Measurements from ENCODE around the gene LTBP3.

The LTBP3 gene

DNA sequence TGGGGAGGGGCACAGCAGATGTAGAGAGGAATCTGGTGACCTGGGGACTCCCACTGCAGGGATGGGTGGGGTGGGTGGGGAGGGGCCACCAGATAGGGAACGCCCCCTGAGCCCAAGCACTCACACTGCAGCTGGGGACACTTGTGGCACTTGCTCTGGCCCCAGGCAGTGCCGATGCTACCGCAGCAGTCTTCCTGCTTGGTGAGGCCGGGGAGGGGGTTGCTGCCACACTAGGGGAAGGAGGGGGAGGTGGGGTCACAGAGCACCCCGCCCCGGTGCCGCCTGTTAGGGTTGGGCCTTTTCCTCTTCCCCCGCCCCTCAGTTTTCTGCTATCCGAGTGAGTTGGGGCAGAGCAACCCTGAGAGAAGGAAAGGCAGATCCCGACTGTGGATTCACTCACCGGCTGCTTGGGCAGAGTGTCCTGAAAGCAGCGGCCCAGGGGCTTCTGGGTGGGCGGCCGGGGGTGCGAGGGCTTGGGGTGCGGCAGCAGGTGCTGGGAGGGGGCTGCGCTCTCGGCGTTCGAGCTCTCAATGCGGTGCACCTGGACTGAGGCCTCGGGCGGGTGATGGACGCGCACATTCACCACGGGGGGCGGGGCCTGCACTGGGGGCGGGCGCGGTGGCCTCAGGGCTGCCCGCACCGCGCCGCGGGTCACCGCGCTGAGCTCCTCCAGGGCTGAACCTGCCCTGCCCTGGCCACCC, 4.7 kb downstream of the LTBP3 start:
- DNase-seq, result peak; percentile 67

DNA sequence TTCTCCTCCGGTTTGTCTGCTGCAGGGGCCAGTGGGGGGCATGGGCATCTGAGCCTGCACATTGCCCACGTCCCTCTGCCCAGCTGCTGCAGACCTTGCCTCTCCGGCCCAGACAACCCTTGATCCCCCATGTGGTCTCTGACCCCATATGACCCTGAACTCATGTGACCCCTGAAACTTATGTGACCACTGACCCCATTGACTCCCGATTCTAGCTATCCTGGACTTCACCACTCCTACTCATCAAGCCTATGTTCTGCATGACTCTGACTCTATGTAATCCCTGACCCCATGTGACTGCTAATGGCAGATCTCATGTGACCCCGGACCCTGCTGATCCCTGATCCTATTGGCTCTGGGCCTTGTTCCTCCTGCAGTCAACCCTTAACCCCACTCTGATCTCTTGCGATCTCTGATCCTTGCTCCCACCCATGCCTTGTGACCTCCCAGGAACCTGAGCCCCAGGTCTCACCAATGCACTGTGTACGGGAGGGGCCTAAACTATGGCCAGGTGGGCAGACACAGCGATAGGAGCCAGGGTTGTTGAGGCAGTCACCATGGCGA, 5.7 kb downstream of the LTBP3 start:
- no peak for DNase-seq

DNA sequence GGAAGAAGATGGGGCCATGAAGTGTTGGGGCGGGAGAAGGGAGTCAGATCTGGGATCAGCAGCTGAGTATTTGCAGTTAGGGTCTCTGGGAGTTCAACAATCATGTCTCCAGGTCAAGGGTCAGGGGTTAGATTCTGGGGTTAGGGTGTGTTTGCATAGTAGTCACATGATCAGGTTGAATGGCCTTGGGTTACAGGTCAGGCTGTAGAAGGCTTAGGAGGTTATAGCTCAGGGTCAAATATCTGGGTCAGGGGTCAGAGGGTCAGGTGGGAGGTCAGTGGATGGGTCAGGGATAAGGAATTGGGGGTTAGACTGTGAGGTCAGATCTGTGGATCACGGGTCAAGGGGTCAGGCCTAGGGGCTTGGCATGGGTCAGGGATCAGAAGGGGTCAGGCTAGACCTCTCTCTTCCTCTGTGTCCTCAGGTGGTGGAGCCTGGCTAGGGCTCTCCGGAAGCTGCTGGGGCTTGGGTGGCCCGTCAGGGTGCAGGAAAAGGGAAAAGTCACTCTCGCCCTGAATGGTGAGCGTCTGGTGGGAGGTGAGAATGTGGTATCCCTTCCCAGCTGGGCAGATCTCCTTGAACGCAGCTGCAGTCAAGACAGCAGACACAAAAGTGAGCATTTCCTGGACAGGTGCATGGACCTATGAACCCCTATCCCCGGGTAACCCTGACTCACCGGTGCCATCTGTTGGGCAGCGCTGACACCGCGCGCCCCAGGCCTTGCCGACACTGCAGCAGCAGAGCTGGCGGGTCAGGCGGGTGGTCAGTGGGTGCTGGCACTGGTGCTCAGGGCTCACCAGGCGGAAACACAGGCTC, 6.4 kb downstream of the LTBP3 start:
- peak; percentile 22 for DNase-seq

DNA sequence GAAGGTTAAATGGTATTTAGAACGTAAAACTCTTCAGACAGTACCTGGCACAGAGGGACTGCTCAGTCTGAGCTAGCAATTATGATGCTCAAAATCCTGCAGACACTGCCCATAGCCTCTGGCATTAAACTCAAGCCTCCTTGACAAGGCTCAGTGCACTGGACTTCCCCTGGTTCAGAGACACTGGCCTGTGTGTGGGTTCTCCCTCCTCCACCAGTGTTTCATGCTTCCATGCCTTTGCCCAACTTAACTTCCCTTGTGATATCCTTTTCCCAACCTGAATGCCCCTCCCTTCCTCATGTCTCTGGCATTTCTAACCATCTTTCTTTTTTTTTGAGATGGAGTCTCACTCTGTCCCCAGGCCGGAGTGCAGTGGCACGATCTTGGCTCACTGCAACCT, 9.1 kb downstream of the LTBP3 start:
- DNase-seq, result no peak

DNA sequence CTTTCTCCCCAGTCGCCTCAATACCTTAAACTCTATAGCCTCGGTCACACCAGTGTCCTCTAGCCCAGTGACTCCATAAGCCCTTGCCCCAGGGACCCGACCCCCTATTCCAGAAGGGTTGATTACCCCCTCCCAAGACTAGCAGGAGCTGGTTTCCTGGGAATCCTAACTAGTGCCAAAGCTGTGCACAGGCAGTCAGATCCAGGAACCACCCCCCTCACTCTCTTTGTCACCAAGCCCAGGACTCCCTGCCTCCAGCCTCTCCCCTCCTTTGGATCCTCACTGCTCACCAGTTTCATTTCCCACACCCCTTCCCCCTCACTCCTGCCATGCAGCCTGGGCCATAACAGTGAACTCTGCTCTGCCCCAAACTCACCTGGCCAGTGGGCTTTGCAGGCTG, 9.8 kb downstream of the LTBP3 start:
- DNase-seq, result no peak

DNA sequence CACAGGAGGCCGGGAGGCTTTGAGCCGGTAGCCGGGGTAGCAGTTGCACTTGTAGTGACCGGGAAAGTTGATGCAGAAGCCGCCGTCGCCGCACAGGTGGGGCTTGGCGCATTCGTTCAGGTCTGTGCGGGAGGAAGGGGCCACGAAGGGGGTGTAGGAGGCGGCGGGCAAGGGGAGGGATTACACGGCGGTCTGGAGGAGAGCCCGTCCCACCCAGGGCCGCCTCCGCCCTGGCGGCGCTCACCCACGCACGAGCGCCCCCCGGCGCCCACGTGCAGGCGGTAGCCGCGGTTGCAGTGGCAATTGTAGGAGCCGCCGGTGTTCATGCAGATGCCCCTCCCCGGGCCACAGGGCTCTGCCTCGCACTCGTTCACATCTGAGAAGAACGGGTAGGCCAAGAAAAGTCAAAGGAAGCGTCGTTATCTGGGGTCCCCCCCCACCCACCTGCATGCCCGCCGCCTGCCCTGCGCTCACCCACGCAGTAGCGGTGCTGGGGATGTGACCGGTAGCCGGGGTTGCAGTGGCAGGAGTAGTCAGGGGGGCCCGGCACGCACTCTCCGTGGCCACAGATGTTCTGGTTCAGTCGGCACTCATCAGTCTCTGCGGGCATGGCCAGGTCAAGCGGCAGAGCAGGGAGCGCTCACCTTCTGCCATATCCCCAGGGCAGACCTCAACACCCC, 10.6 kb downstream of the LTBP3 start:
- no peak for DNase-seq

DNA sequence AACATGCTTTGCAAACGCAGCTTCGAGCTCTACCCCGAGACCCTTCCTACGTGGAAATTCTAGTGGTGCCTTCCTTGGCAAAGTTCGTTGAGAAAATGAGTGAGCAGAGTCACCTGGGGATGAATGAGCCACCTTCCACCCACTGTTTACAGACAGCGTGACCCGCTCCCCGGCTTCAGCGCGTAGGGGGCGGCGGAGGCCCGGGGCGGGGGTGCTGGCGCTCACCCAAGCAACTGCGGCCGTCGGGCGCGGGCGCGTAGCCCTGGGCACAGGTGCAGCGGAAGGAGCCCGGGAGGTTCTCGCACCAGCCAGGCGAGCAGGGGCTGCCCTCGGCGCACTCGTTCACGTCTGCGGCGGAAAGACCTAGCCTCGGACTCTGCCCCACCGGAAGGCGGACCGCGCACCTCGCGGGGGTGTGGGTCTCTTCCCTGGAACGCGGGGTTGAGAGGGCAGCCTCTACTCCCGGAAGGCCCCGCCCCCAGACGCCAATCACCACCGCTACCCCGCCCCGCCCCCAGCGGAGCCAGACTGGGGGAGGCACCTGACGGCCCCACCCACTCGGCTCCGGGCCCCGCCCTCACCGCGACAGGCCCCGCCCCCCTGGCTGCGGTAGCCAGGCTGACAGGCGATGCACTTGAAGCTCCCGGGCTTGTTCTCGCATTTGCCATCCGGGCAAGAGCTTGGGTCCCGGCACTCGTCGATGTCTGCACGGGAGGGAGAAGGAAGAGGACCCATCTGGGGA, 11.8 kb downstream of the LTBP3 start:
- peak; percentile 98 for DNase-seq

DNA sequence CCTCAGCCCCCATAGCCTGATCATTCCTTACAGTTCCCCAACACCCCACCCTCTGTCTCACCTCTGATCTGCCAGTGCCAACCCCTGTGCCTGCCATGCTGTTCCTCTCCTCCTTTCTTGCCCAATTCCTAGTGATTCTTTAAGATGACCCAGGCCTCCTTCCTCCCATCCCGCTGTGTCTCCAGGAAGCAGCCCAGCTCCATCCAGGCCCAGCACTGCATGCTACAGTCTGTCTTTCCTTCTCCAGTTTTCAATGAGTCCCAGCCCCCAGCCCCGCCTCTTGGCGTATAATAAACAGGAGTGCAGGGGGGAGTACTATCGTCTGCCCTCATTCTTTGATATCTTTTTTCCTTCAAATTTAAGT, 12.3 kb downstream of the LTBP3 start:
- no peak for DNase-seq

DNA sequence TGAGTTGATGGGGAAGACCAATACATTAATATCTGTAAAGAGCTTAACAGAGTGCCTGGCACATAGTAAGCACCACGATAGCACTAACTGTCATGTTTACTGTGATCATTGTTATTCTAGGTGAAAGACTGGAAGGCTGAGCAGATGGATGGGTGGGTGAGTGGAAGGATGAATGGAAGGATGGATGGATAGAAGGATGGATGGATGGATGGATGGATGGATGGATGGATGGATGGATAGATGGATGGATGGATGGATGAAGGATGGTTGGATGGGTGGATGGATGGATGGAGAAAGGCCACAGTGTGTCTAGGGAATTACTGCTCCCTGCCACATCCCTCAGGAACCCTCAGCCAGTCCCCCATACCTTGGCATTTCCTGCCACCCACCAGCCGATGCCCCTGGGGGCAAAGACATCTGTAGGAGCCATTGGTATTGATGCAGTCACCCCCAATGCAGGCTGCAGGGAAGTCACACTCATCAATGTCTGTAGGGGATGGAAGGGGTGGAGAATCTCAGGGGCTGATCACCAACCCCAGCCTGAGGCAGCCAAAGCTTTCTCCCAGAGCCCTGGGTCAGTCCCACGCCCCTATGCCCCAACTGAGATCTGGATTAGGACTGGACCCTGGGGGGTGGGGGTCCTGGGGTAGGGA, 15.3 kb downstream of the LTBP3 start:
- no peak for DNase-seq

DNA sequence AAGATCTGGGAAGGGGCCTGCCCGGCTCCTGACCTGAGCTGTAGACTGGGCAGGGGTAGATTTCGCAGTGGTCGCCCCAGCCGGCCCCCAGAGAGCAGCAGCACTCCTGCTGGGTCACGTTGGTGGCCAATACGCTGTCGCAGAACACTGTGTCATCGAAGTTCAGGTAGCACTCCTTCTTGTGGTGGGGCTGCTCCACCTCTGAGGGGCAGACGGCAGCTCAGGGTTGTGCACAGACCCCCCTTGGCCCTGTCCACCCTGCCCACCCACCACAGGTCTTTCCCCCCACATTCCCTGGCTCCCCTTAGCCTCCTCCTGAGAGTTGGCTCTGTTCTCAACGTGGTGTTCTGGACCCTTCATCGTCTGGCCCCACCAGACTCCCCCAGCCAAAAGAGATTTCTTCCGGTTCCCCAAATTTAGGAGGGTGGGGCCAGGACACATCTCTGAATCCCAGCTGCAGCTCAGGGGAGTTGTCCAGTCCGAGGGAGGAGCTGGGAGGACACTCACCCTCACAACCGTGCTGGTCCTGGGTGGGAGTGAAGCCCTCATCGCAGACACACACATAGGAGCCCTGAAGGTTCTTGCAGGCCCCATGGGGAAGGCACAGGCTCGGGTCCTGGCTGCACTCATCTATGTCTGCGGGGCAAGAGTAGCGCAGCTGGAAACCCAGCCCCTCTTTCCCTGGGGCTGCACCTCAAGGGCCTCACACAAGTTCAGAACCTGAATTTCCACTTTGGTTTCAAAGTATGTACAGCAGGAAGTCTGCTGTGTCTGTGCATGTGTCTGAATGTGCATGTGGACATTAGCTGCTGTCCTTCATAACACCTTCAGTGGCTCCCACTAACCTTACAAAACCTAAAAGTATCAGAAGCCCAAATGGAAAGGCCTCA, 16.8 kb downstream of the LTBP3 start:
- DNase-seq, result no peak

DNA sequence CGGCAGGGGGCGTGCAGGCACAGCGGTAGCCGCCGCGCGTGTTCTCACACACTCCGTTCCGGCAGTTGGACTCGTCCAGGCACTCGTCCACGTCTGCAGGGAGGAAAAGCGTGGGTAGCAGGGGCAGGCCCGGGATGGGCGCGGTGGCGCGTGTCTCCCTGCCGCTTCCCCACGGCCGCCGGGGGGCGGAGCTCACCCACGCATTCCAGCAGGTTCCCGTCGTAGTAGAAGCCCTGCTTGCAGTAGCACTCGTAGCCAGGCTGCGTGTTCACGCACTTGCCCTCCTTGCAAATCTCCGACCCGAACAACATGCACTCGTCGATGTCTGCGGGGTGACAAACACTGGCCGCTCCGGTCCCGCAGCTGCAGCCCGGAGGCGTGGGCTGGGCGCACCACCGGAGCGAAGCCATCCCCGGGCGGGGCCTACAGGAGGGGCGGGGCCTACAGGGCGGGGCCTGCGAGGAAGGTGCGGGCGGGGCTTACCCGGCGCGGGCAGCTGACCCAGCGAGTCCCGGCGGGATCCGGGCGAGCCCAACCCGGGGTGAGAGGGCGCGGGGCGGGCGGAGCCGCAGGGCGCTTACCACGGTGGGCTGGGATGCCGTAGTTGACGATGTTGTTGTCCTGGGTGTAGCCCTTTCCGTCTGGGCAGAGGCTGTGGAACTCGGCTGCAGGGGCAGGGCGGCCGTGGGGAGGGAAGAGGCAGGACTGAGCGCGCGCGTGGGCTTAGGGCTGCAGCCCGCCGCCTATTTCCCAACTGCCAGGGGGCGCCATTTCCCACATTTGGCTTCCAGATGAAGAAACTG, 17.7 kb downstream of the LTBP3 start:
- peak; percentile 81 for DNase-seq

DNA sequence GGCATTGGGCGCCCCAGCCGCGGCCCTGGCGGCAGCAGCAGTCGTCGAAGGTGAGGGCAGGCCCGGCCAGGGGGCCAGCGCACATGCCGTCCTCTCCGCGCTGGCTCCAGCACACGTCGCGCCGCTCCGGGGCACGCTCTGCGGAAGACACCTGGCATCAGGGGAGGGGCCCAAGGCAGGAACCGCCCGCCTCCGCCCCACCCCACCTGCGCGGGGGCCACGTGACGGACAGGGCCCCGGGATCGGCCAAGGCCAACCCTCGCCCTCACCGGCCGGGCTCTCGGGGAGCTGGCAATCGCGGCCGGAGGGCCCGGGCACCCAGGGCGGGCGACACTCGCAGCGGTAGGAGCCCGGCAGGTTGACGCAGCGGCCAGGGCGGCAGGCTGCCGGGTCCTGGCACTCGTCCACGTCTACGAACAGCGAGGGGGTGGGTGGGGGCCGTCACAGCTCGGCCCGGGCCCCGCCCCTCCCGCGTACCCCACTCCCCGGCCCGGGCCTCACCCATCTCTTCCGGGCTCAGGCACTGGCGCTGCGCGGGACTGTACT, 18.3 kb downstream of the LTBP3 start:
- DNase-seq, result no peak

DNA sequence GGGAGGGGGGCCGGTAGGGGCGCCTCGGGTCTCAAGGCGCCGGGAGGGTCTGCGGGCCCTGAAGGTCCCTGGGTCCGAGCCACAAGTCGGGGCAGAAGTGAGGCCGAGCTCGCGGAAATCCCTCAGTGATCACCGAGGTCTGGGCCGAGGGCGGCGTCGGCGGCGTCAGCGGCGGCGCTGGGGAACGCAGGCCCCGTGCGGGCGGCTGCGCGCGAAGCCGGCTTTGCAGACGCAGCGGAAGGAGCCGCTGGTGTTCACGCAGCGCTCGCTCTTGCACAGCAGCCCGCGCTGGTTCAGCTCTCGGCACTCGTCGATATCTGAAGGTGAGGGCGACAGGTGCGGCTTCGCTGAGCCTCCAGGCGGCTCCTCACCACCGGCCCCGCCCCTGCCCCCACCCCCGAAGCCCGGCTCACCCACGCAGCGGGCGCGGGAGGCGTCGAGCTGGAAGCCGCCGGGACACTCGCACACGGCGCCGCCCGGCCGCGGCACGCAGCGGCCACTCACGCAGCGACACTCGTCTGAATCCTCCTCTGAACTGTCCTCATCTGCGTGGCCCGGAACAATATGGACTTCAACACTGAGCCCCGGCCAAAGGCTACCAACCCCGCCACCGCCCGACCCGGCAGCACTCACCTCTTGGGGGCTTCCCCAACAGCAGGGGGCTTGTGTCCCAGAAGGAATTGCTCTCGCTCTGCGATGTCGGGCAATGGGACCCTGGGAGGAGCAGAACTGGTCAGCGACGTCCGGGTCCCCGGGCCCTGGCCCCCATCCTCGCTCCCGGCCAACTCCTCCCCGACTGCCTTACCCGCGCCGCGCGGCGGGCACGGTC, 19.0 kb downstream of the LTBP3 start:
- no peak for DNase-seq

DNA sequence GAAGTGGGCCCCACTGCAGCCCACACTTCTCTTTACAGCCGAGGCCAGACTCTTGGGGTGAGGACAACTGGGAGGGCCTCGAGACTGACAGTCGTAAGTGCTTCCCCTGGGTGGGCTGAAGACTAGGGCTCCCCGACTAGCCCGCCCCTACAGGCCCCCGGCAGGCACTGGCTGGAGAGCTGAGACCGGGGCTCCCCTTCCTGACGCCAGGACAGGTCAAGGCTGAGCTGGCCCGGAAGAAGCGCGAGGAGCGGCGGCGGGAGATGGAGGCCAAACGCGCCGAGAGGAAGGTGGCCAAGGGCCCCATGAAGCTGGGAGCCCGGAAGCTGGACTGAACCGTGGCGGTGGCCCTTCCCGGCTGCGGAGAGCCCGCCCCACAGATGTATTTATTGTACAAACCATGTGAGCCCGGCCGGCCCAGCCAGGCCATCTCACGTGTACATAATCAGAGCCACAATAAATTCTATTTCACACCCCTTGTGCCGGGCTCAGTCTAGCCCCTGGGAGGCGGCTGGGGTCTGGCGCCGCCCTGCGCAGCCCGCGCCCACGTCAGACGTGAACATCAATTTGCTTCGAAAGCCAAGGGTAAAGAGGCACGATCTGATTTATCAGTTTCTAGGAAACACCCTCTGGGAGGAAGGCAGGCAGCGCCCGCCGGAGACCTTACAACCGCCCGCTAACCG, 19.8 kb downstream of the LTBP3 start:
- DNase-seq, result no peak

DNA sequence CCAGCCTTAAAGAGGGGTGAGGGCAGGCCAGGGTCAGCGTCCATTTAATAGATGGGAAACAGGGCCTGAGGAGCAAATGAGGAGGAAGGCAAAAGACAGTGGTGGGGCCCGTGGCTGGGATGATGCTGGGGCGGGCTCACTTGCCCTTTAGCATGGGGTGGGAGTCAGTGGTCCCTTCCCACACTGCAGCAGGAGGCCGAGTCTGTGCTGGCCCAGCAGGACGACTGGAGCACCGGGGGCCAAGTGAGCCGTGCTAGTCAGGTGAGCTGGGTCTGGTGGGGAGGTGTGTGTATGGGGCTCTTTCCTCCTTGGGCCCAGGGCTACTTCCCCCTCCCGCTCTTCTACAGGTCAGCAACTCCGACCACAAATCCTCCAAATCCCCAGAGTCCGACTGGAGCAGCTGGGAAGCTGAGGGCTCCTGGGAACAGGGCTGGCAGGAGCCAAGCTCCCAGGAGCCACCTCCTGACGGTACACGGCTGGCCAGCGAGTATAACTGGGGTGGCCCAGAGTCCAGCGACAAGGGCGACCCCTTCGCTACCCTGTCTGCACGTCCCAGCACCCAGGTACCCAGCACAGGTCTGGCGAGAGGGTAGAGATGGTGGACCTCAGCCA, 20.4 kb downstream of the LTBP3 start:
- no peak for DNase-seq

DNA sequence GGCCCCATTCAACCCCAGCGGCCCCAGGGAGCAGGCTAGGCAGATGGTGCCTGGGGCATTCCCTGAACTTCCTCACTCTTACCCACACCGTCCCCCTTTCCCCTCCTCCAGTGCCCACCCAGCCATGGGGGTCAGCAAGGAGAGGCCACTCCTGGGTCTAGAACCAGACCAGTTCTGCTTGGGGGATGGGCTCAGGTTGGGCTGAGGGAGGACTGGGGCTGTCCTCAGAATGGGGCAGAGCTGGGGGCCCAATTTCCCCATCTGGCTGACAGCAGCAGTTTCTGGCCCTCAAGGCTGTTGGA, 20.9 kb downstream of the LTBP3 start:
- DNase-seq, result no peak

DNA sequence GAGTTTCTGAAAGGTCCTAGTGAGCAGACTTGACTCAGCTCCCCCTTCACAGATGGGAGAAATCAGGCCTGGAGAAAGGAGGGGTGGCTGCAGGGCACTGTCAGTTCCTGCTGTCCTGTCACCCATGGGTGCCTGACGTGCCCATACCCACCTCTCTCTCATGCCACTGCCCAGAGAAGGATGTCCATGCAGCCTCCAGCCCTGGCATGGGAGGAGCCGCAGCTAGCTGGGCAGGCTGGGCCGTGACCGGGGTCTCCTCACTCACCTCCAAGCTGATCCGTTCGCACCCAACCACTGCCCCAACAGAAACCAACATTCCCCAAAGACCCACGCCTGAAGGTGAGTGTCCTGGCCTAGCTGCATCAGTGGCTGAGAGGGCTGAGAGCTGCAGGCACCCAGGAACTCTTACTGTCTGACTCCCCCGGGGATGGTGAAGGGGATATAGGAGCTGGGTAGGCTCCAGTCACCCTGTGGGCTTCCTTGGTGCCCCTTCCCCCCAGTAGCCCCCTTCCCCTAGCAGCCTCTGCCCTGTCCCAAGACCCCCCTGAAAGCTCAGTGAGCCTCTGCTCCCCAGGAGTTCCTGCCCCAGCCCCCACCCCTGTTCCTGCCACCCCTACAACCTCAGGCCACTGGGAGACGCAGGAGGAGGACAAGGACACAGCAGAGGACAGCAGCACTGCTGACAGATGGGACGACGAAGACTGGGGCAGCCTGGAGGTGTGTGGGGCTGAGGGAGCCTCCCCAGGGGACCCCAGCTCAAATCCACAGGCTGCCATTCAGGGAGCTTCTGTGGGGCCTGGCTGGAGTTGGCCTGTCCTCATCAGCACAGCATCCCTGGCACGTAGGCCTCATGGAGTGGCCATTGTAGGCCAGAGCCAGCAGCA, 21.5 kb downstream of the LTBP3 start:
- DNase-seq, result no peak
